GM23338 (cell line): ENCODE data around the gene OSBPL3. TPM values are rescaled to one million over a fixed set of nuclear protein-coding genes. Genes with fewer than 3 reads are reported as not detected.

Source experiments
- ATAC-seq: fragments of 200-7000 bp; cut with Tn5 transposase; 3 replicates; pipeline ENCODE4 v1.9.1; 2020
- DNase-seq: peaks from one replicate; pipeline ENCODE4 v3.0.0-alpha.2; 2015; ENCODE audit warnings: low spot score
- H2AFZ ChIP-seq: fragments of 200-600 bp; sonication (generic); 2 replicates; pipeline ENCODE4 v1.8.0; 2016; ENCODE audit warnings: antibody characterized with exemption, mild to moderate bottlenecking, moderate library complexity
- H3F3A ChIP-seq: fragments of 200-600 bp; sonication (generic); replicated peaks from 2 replicates; pipeline ENCODE4 v1.8.0; 2017; ENCODE audit warnings: antibody characterized with exemption, mixed run types, low read depth
- H3K27ac ChIP-seq: fragments of 200-600 bp; sonication (generic); 2 replicates; pipeline ENCODE4 v1.6.1; 2016; ENCODE audit warnings: low read depth
- H3K27me3 ChIP-seq: fragments of 200-600 bp; sonication (generic); 2 replicates; pipeline ENCODE4 v1.8.0; 2016; ENCODE audit warnings: mild to moderate bottlenecking, mixed run types, moderate library complexity; ENCODE audit not compliant: insufficient read depth
- H3K36me3 ChIP-seq: fragments of 200-600 bp; sonication (generic); 2 replicates; pipeline ENCODE4 v1.8.0; 2016; ENCODE audit warnings: mild to moderate bottlenecking; ENCODE audit not compliant: insufficient read depth
- H3K4me1 ChIP-seq: fragments of 200-600 bp; sonication (generic); 2 replicates; pipeline ENCODE4 v1.8.0; 2016; ENCODE audit warnings: mild to moderate bottlenecking, moderate library complexity; ENCODE audit not compliant: insufficient read depth
- H3K4me2 ChIP-seq: fragments of 200-600 bp; sonication (generic); 2 replicates; pipeline ENCODE4 v1.7.1; 2017; ENCODE audit warnings: mixed run types
- H3K4me3 ChIP-seq: fragments of 200-600 bp; sonication (generic); 2 replicates; pipeline ENCODE4 v1.6.1; 2016; ENCODE audit warnings: mixed run types
- H3K79me2 ChIP-seq: fragments of 200-600 bp; sonication (generic); replicated peaks from 2 replicates; pipeline ENCODE4 v1.8.0; 2017; ENCODE audit warnings: mild to moderate bottlenecking; ENCODE audit not compliant: insufficient read depth
- H3K9me2 ChIP-seq: fragments of 200-600 bp; sonication (generic); 2 replicates; pipeline ENCODE4 v1.8.0; 2017; ENCODE audit not compliant: insufficient read depth
- H4K20me1 ChIP-seq: fragments of 200-600 bp; sonication (generic); replicated peaks from 2 replicates; pipeline ENCODE4 v1.8.0; 2017; ENCODE audit warnings: mild to moderate bottlenecking; ENCODE audit not compliant: insufficient read depth
- H3K27ac Mint-ChIP-seq: 2 replicates; pipeline ENCODE4 v1.8.0; 2020; ENCODE audit warnings: inconsistent platforms, mild to moderate bottlenecking, moderate library complexity, mixed read lengths
- H3K27me3 Mint-ChIP-seq: 3 replicates; pipeline ENCODE4 v1.8.0; 2022; ENCODE audit warnings: low read depth, mild to moderate bottlenecking, moderate library complexity, mixed read lengths, inconsistent platforms; ENCODE audit not compliant: insufficient read depth, poor library complexity
- H3K36me3 Mint-ChIP-seq: 3 replicates; pipeline ENCODE4 v1.8.0; 2021; ENCODE audit warnings: low read depth, mild to moderate bottlenecking, inconsistent platforms, moderate library complexity, mixed read lengths
- H3K4me1 Mint-ChIP-seq: 3 replicates; pipeline ENCODE4 v1.8.0; 2020; ENCODE audit warnings: mild to moderate bottlenecking, inconsistent platforms, mixed read lengths
- H3K4me3 Mint-ChIP-seq: 3 replicates; pipeline ENCODE4 v1.8.0; 2021; ENCODE audit warnings: moderate library complexity, mild to moderate bottlenecking, inconsistent platforms, mixed read lengths
- H3K9me3 Mint-ChIP-seq: 3 replicates; pipeline ENCODE4 v1.8.0; 2020; ENCODE audit warnings: moderate library complexity, mild to moderate bottlenecking, inconsistent platforms, mixed read lengths
- CREB1 ChIP-seq: fragments of 250-450 bp; sonication (Bioruptor Pico); IDR thresholded peaks from 2 replicates; pipeline ENCODE4 v1.5.0; 2020; ENCODE audit warnings: low read depth, mild to moderate bottlenecking, moderate library complexity
- CTCF ChIP-seq, 2 experiments: fragments of 200-600 bp in 1 of 2; sonication (generic) in 1 of 2; conservative IDR thresholded peaks; 2 replicates each; pipeline versions ENCODE4 v1.5.1 to v1.6.1; 2016 to 2017; ENCODE audit warnings: antibody characterized with exemption in 2 of 2, low read depth in 2 of 2, mild to moderate bottlenecking in 2 of 2, moderate library complexity in 1 of 2
- ETS1 ChIP-seq: IDR thresholded peaks from 2 replicates; pipeline ENCODE4 v1.6.1; 2016; ENCODE audit warnings: antibody characterized with exemption
- EZH2phosphoT487 ChIP-seq: fragments of 200-600 bp; sonication (generic); IDR thresholded peaks from one replicate; pipeline ENCODE4 v1.8.1; 2018; ENCODE audit warnings: antibody characterized with exemption; ENCODE audit not compliant: unreplicated experiment
- JUNB ChIP-seq: IDR thresholded peaks from one replicate; pipeline ENCODE4 v1.6.1; 2016; ENCODE audit warnings: antibody characterized with exemption; ENCODE audit not compliant: unreplicated experiment
- NANOG ChIP-seq: IDR thresholded peaks from 2 replicates; pipeline ENCODE4 v1.6.1; 2016; ENCODE audit warnings: antibody characterized with exemption, borderline replicate concordance
- POLR2AphosphoS5 ChIP-seq: IDR thresholded peaks from 2 replicates; pipeline ENCODE4 v1.6.1; 2016; ENCODE audit warnings: antibody characterized with exemption, low read depth
- REST ChIP-seq: IDR thresholded peaks from one replicate; pipeline ENCODE4 v1.6.1; 2018; ENCODE audit warnings: antibody characterized with exemption; ENCODE audit not compliant: unreplicated experiment
- STAT1 ChIP-seq: IDR thresholded peaks from one replicate; pipeline ENCODE4 v1.6.1; 2016; ENCODE audit warnings: antibody characterized with exemption; ENCODE audit not compliant: unreplicated experiment
- ZNF331 ChIP-seq: fragments of 250-450 bp; sonication (Bioruptor Pico); IDR thresholded peaks from 2 replicates; pipeline ENCODE4 v1.5.0; 2020; ENCODE audit warnings: low read depth, mild to moderate bottlenecking, moderate library complexity
- polyA plus RNA-seq: library from polyadenylated mRNA; unstranded; fragments of >200 nt; fragmentation: Nextera tagmentation; extraction: Ambion mirVana; gene quantifications from 2 replicates; pipeline ENCODE4 v1.2.1, GENCODE V29; 2016
- total RNA-seq: library from RNA; depleted of rRNA; stranded (reverse); fragments of >200 nt; shearing (Covaris generic); gene quantifications from 2 replicates; pipeline ENCODE4 v1.2.3, GENCODE V29; 2014

The OSBPL3 gene
- total and polyA plus RNA-seq, 2 experiments from 2014 or later = 7.2 to 15.7 TPM

- Histone ChIP-seq H3K4me2 (no peak overlapping the region), H3K4me3 (no peak overlapping the region), H3K36me3 (no peaks in the 10 kb centered on the region; the same call in 1 of the 2 replicates), H3K27me3 (no peaks in the 10 kb centered on the region), H3K4me1 (no peaks in the 10 kb centered on the region), H4K20me1 (no peaks in the 10 kb centered on the region), H3K79me2 (no peaks in the 10 kb centered on the region), H3K27ac (no peak overlapping the region), H3K9me2 (no peaks in the 10 kb centered on the region), H3F3A (no peaks in the 10 kb centered on the region), H2AFZ (no peak overlapping the region)
- no peaks in the 10 kb centered on the region for H3K9me3 Mint-ChIP-seq
- ATAC-seq = no peak
- no peak overlapping the region for H3K4me3 Mint-ChIP-seq
- no peak for DNase-seq
- H3K4me1 Mint-ChIP-seq = peaks cover 2% of the 10 kb centered on the region; the same call in 1 of the 3 replicates
- H3K36me3 Mint-ChIP-seq = no peaks in the 10 kb centered on the region
- no peak overlapping the region for H3K27ac Mint-ChIP-seq
- TF ChIP-seq POLR2AphosphoS5 (no peak), REST (no peak), ETS1 (no peak), EZH2phosphoT487 (no peak), JUNB (no peak), STAT1 (no peak), CTCF (conservative IDR thresholded peaks at IDR 0.05; ENCODE audit: low read depth in 2 of 2) (no peak), ZNF331 (no peak)
- H3K27me3 Mint-ChIP-seq = peaks cover 3% of the 10 kb centered on the region
Observed at GRCh38 chr7:24827589-24827988, 152.4 kb downstream of the OSBPL3 start.

- Histone ChIP-seq H4K20me1 (no peaks in the 10 kb centered on the region), H3K27ac (no peak overlapping the region), H2AFZ (no peak overlapping the region), H3K4me3 (no peak overlapping the region), H3K4me1 (no peaks in the 10 kb centered on the region), H3K36me3 (no peaks in the 10 kb centered on the region; the same call in 1 of the 2 replicates), H3F3A (no peaks in the 10 kb centered on the region), H3K79me2 (no peaks in the 10 kb centered on the region), H3K4me2 (no peak overlapping the region), H3K9me2 (no peaks in the 10 kb centered on the region), H3K27me3 (no peaks in the 10 kb centered on the region)
- Mint-ChIP-seq H3K27me3 (peaks cover 3% of the 10 kb centered on the region), H3K36me3 (no peaks in the 10 kb centered on the region), H3K4me1 (peaks cover 2% of the 10 kb centered on the region; the same call in 1 of the 3 replicates), H3K4me3 (no peak overlapping the region), H3K27ac (no peak overlapping the region), H3K9me3 (no peaks in the 10 kb centered on the region)
- TF ChIP-seq JUNB = no peak
- TF ChIP-seq CREB1 (CRISPR knock-in tag) = no peak
- no peak for TF ChIP-seq NANOG
- no peak for TF ChIP-seq ZNF331
- TF ChIP-seq REST = no peak
- TF ChIP-seq STAT1 = no peak
- no peak for TF ChIP-seq POLR2AphosphoS5
- no peak for TF ChIP-seq CTCF (conservative IDR thresholded peaks at IDR 0.05; ENCODE audit: low read depth in 2 of 2)
- TF ChIP-seq ETS1 = no peak
- no peak for ATAC-seq
- DNase-seq = no peak
Observed at GRCh38 chr7:24827027-24827426, 153.0 kb downstream of the OSBPL3 start.
